WTC11 (cell line): Measurements from ENCODE around the gene RYR3. TPM values are rescaled to one million over a fixed set of nuclear protein-coding genes. Genes with fewer than 3 reads are reported as not detected.

Experiments
- ATAC-seq: fragments of 200-7000 bp; cut with Tn5 transposase; 2 replicates; pipeline ENCODE4 v1.10.0; 2021; ENCODE audit warnings: mild to moderate bottlenecking, moderate library complexity
- CTCF ChIA-PET: fragments of 300-600 bp; sonication (Branson Sonifier 250); formaldehyde crosslinking; loops from one replicate; lab custom pipeline; 2021; ENCODE audit warnings: antibody characterized with exemption; lab: Charles Lee
- POLR2A ChIA-PET: fragments of 350-600 bp; sonication (Branson Sonifier 250); formaldehyde crosslinking; loops from one replicate; lab custom pipeline; 2021; ENCODE audit warnings: antibody characterized with exemption; lab: Charles Lee
- DNase-seq: peaks from one replicate; pipeline ENCODE4 v3.0.0; 2021; ENCODE audit warnings: low spot score
- H3K27ac Mint-ChIP-seq: 2 replicates; pipeline ENCODE4 v1.8.0; 2021; ENCODE audit warnings: mixed read lengths
- H3K27me3 Mint-ChIP-seq: 2 replicates; pipeline ENCODE4 v1.8.0; 2021; ENCODE audit warnings: low read depth, mild to moderate bottlenecking, moderate library complexity, mixed read lengths
- H3K36me3 Mint-ChIP-seq: 2 replicates; pipeline ENCODE4 v1.8.0; 2021; ENCODE audit warnings: mixed read lengths
- H3K4me1 Mint-ChIP-seq: 2 replicates; pipeline ENCODE4 v1.8.0; 2022; ENCODE audit warnings: mixed read lengths
- H3K4me3 Mint-ChIP-seq: 2 replicates; pipeline ENCODE4 v1.8.0; 2021; ENCODE audit warnings: mild to moderate bottlenecking, moderate library complexity, mixed read lengths
- H3K9me3 Mint-ChIP-seq: 2 replicates; pipeline ENCODE4 v1.8.0; 2021; ENCODE audit warnings: mixed read lengths
- AFF4 ChIP-seq: sonication (generic); formaldehyde crosslinking; IDR thresholded peaks from 2 replicates; pipeline ENCODE4 v1.8.1; 2023; ENCODE audit warnings: mild to moderate bottlenecking, missing genetic modification reagents, borderline replicate concordance
- ATF3 ChIP-seq: sonication (generic); formaldehyde crosslinking; conservative IDR thresholded peaks from 2 replicates; pipeline ENCODE4 v1.8.1; 2022; ENCODE audit warnings: mild to moderate bottlenecking, missing genetic modification reagents
- CBFB ChIP-seq: sonication (generic); formaldehyde crosslinking; IDR thresholded peaks from 2 replicates; pipeline ENCODE4 v1.8.1; 2022; ENCODE audit warnings: mild to moderate bottlenecking, low read depth, missing genetic modification reagents
- CREM ChIP-seq: sonication (generic); formaldehyde crosslinking; IDR thresholded peaks from 2 replicates; pipeline ENCODE4 v1.8.1; 2022; ENCODE audit warnings: mild to moderate bottlenecking, missing genetic modification reagents, moderate library complexity
- GTF2I ChIP-seq: fragments of 250-450 bp; sonication (Bioruptor Pico); conservative IDR thresholded peaks from 2 replicates; pipeline ENCODE4 v1.4.0; 2021; ENCODE audit warnings: mild to moderate bottlenecking
- HMGXB4 ChIP-seq: sonication (generic); formaldehyde crosslinking; IDR thresholded peaks from 2 replicates; pipeline ENCODE4 v1.8.1; 2023; ENCODE audit warnings: mild to moderate bottlenecking, moderate library complexity, missing genetic modification reagents
- IRF1 ChIP-seq: sonication (generic); formaldehyde crosslinking; IDR thresholded peaks from 2 replicates; pipeline ENCODE4 v1.8.0; 2023; ENCODE audit warnings: missing genetic modification reagents
- MAX ChIP-seq: sonication (generic); formaldehyde crosslinking; IDR thresholded peaks from 2 replicates; pipeline ENCODE4 v1.8.0; 2022; ENCODE audit warnings: mild to moderate bottlenecking, missing genetic modification reagents
- MYBL2 ChIP-seq: sonication (generic); formaldehyde crosslinking; IDR thresholded peaks from 2 replicates; pipeline ENCODE4 v1.8.1; 2023; ENCODE audit warnings: mild to moderate bottlenecking, moderate library complexity, missing genetic modification reagents
- NFATC4 ChIP-seq: fragments of 250-450 bp; sonication (Bioruptor Pico); IDR thresholded peaks from 2 replicates; pipeline ENCODE4 v1.9.0; 2021; ENCODE audit warnings: mild to moderate bottlenecking
- RORB ChIP-seq: fragments of 250-450 bp; sonication (Bioruptor Pico); IDR thresholded peaks from 2 replicates; pipeline ENCODE4 v1.9.0; 2021; ENCODE audit warnings: mild to moderate bottlenecking
- SOX15 ChIP-seq: fragments of 250-450 bp; sonication (Bioruptor Pico); IDR thresholded peaks from 2 replicates; pipeline ENCODE4 v1.9.0; 2021; ENCODE audit warnings: mild to moderate bottlenecking
- STAT6 ChIP-seq: sonication (generic); formaldehyde crosslinking; conservative IDR thresholded peaks from 2 replicates; pipeline ENCODE4 v1.8.1; 2023; ENCODE audit warnings: mild to moderate bottlenecking, low read depth, missing genetic modification reagents, moderate library complexity
- ZNF232 ChIP-seq: sonication (generic); formaldehyde crosslinking; IDR thresholded peaks from 2 replicates; pipeline ENCODE4 v1.8.0; 2022; ENCODE audit warnings: mild to moderate bottlenecking, missing genetic modification reagents
- ZNF263 ChIP-seq: sonication (generic); formaldehyde crosslinking; IDR thresholded peaks from 2 replicates; pipeline ENCODE4 v1.8.1; 2022; ENCODE audit warnings: low read depth, mild to moderate bottlenecking, moderate library complexity, missing genetic modification reagents
- ZNF416 ChIP-seq: fragments of 250-450 bp; sonication (Bioruptor Pico); IDR thresholded peaks from 2 replicates; pipeline ENCODE4 v1.9.0; 2021; ENCODE audit warnings: mild to moderate bottlenecking, inconsistent platforms
- ZNF512 ChIP-seq: sonication (generic); formaldehyde crosslinking; IDR thresholded peaks from 2 replicates; pipeline ENCODE4 v1.8.1; 2022; ENCODE audit warnings: missing genetic modification reagents, borderline replicate concordance
- ZSCAN18 ChIP-seq: fragments of 250-450 bp; sonication (Bioruptor Pico); IDR thresholded peaks from 2 replicates; pipeline ENCODE4 v2.1.2; 2022; ENCODE audit warnings: mild to moderate bottlenecking, moderate library complexity
- total RNA-seq: library from RNA; stranded (reverse); gene quantifications from 3 replicates; pipeline ENCODE4 v1.2.3, GENCODE V29; 2021

The RYR3 gene
- total RNA-seq, 1 experiment from 2014 or later, result 1.4 TPM

- no peak for TF ChIP-seq ZSCAN18 (CRISPR knock-in tag)
- no peak for TF ChIP-seq ZNF416
- TF ChIP-seq MYBL2 (CRISPR knock-in tag), result no peak
- no peak for TF ChIP-seq NFATC4 (CRISPR knock-in tag)
- no peak for TF ChIP-seq CREM (CRISPR knock-in tag)
These were observed 222.4 kb downstream of the RYR3 start (continued) for GRCh38 chr15:33533197-33533596.

GRCh38 chr15:33534642-33535041 lies 223.9 kb downstream of the RYR3 start:
- ATAC-seq (no peak), DNase-seq (no peak)
- Mint-ChIP-seq H3K27ac (no peak overlapping the region), H3K27me3 (no peaks in the 10 kb centered on the region; the same call in 1 of the 2 replicates), H3K4me1 (peaks cover 3% of the 10 kb centered on the region), H3K4me3 (no peak overlapping the region), H3K36me3 (no peaks in the 10 kb centered on the region), H3K9me3 (no peaks in the 10 kb centered on the region)
- no peak for TF ChIP-seq HMGXB4 (CRISPR knock-in tag)
- TF ChIP-seq RORB (CRISPR knock-in tag), result no peak
- no peak for TF ChIP-seq IRF1 (CRISPR knock-in tag)
- TF ChIP-seq ZNF512 (CRISPR knock-in tag), result no peak
- no peak for TF ChIP-seq ZNF263 (CRISPR knock-in tag)
- no peak for TF ChIP-seq MAX (CRISPR knock-in tag)
- TF ChIP-seq ZNF232 (CRISPR knock-in tag), result no peak
- TF ChIP-seq CBFB (CRISPR knock-in tag), result no peak
- no peak for TF ChIP-seq AFF4 (CRISPR knock-in tag)
- TF ChIP-seq STAT6 (CRISPR knock-in tag), result no peak
- TF ChIP-seq SOX15 (CRISPR knock-in tag), result no peak
- TF ChIP-seq GTF2I (CRISPR knock-in tag), result no peak
- no peak for TF ChIP-seq ATF3 (CRISPR knock-in tag)
- CTCF ChIA-PET, result no interaction called here
- POLR2A ChIA-PET, result no interaction called here
